GM23338 (cell line): ENCODE data around the gene RIBC2. TPM values are rescaled to one million over a fixed set of nuclear protein-coding genes. Genes with fewer than 3 reads are reported as not detected.

Source experiments
- ATAC-seq: fragments of 200-7000 bp; cut with Tn5 transposase; 3 replicates; pipeline ENCODE4 v1.9.1; 2020
- DNase-seq: peaks from one replicate; pipeline ENCODE4 v3.0.0-alpha.2; 2015; ENCODE audit warnings: low spot score
- H2AFZ ChIP-seq: fragments of 200-600 bp; sonication (generic); 2 replicates; pipeline ENCODE4 v1.8.0; 2016; ENCODE audit warnings: antibody characterized with exemption, mild to moderate bottlenecking, moderate library complexity
- H3F3A ChIP-seq: fragments of 200-600 bp; sonication (generic); replicated peaks from 2 replicates; pipeline ENCODE4 v1.8.0; 2017; ENCODE audit warnings: antibody characterized with exemption, mixed run types, low read depth
- H3K27ac ChIP-seq: fragments of 200-600 bp; sonication (generic); 2 replicates; pipeline ENCODE4 v1.6.1; 2016; ENCODE audit warnings: low read depth
- H3K27me3 ChIP-seq: fragments of 200-600 bp; sonication (generic); 2 replicates; pipeline ENCODE4 v1.8.0; 2016; ENCODE audit warnings: mild to moderate bottlenecking, mixed run types, moderate library complexity; ENCODE audit not compliant: insufficient read depth
- H3K36me3 ChIP-seq: fragments of 200-600 bp; sonication (generic); 2 replicates; pipeline ENCODE4 v1.8.0; 2016; ENCODE audit warnings: mild to moderate bottlenecking; ENCODE audit not compliant: insufficient read depth
- H3K4me1 ChIP-seq: fragments of 200-600 bp; sonication (generic); 2 replicates; pipeline ENCODE4 v1.8.0; 2016; ENCODE audit warnings: mild to moderate bottlenecking, moderate library complexity; ENCODE audit not compliant: insufficient read depth
- H3K4me2 ChIP-seq: fragments of 200-600 bp; sonication (generic); 2 replicates; pipeline ENCODE4 v1.7.1; 2017; ENCODE audit warnings: mixed run types
- H3K4me3 ChIP-seq: fragments of 200-600 bp; sonication (generic); 2 replicates; pipeline ENCODE4 v1.6.1; 2016; ENCODE audit warnings: mixed run types
- H3K79me2 ChIP-seq: fragments of 200-600 bp; sonication (generic); replicated peaks from 2 replicates; pipeline ENCODE4 v1.8.0; 2017; ENCODE audit warnings: mild to moderate bottlenecking; ENCODE audit not compliant: insufficient read depth
- H3K9me2 ChIP-seq: fragments of 200-600 bp; sonication (generic); 2 replicates; pipeline ENCODE4 v1.8.0; 2017; ENCODE audit not compliant: insufficient read depth
- H4K20me1 ChIP-seq: fragments of 200-600 bp; sonication (generic); replicated peaks from 2 replicates; pipeline ENCODE4 v1.8.0; 2017; ENCODE audit warnings: mild to moderate bottlenecking; ENCODE audit not compliant: insufficient read depth
- H3K27ac Mint-ChIP-seq: 2 replicates; pipeline ENCODE4 v1.8.0; 2020; ENCODE audit warnings: inconsistent platforms, mild to moderate bottlenecking, moderate library complexity, mixed read lengths
- H3K27me3 Mint-ChIP-seq: 3 replicates; pipeline ENCODE4 v1.8.0; 2022; ENCODE audit warnings: low read depth, mild to moderate bottlenecking, moderate library complexity, mixed read lengths, inconsistent platforms; ENCODE audit not compliant: insufficient read depth, poor library complexity
- H3K36me3 Mint-ChIP-seq: 3 replicates; pipeline ENCODE4 v1.8.0; 2021; ENCODE audit warnings: low read depth, mild to moderate bottlenecking, inconsistent platforms, moderate library complexity, mixed read lengths
- H3K4me1 Mint-ChIP-seq: 3 replicates; pipeline ENCODE4 v1.8.0; 2020; ENCODE audit warnings: mild to moderate bottlenecking, inconsistent platforms, mixed read lengths
- H3K4me3 Mint-ChIP-seq: 3 replicates; pipeline ENCODE4 v1.8.0; 2021; ENCODE audit warnings: moderate library complexity, mild to moderate bottlenecking, inconsistent platforms, mixed read lengths
- H3K9me3 Mint-ChIP-seq: 3 replicates; pipeline ENCODE4 v1.8.0; 2020; ENCODE audit warnings: moderate library complexity, mild to moderate bottlenecking, inconsistent platforms, mixed read lengths
- CREB1 ChIP-seq: fragments of 250-450 bp; sonication (Bioruptor Pico); IDR thresholded peaks from 2 replicates; pipeline ENCODE4 v1.5.0; 2020; ENCODE audit warnings: low read depth, mild to moderate bottlenecking, moderate library complexity
- CTCF ChIP-seq, 2 experiments: fragments of 200-600 bp in 1 of 2; sonication (generic) in 1 of 2; conservative IDR thresholded peaks; 2 replicates each; pipeline versions ENCODE4 v1.5.1 to v1.6.1; 2016 to 2017; ENCODE audit warnings: antibody characterized with exemption in 2 of 2, low read depth in 2 of 2, mild to moderate bottlenecking in 2 of 2, moderate library complexity in 1 of 2
- EZH2 ChIP-seq: fragments of 200-600 bp; sonication (generic); IDR thresholded peaks from one replicate; pipeline ENCODE4 v1.8.0; 2017; ENCODE audit warnings: antibody characterized with exemption, mild to moderate bottlenecking, low read depth; ENCODE audit not compliant: unreplicated experiment
- EZH2phosphoT487 ChIP-seq: fragments of 200-600 bp; sonication (generic); IDR thresholded peaks from one replicate; pipeline ENCODE4 v1.8.1; 2018; ENCODE audit warnings: antibody characterized with exemption; ENCODE audit not compliant: unreplicated experiment
- JUNB ChIP-seq: IDR thresholded peaks from one replicate; pipeline ENCODE4 v1.6.1; 2016; ENCODE audit warnings: antibody characterized with exemption; ENCODE audit not compliant: unreplicated experiment
- NANOG ChIP-seq: IDR thresholded peaks from 2 replicates; pipeline ENCODE4 v1.6.1; 2016; ENCODE audit warnings: antibody characterized with exemption, borderline replicate concordance
- POLR2AphosphoS5 ChIP-seq: IDR thresholded peaks from 2 replicates; pipeline ENCODE4 v1.6.1; 2016; ENCODE audit warnings: antibody characterized with exemption, low read depth
- STAT1 ChIP-seq: IDR thresholded peaks from one replicate; pipeline ENCODE4 v1.6.1; 2016; ENCODE audit warnings: antibody characterized with exemption; ENCODE audit not compliant: unreplicated experiment
- ZNF114 ChIP-seq: fragments of 250-450 bp; sonication (Bioruptor Pico); IDR thresholded peaks from 2 replicates; pipeline ENCODE4 v1.5.0; 2020; ENCODE audit warnings: mild to moderate bottlenecking, moderate library complexity
- ZNF331 ChIP-seq: fragments of 250-450 bp; sonication (Bioruptor Pico); IDR thresholded peaks from 2 replicates; pipeline ENCODE4 v1.5.0; 2020; ENCODE audit warnings: low read depth, mild to moderate bottlenecking, moderate library complexity
- polyA plus RNA-seq: library from polyadenylated mRNA; unstranded; fragments of >200 nt; fragmentation: Nextera tagmentation; extraction: Ambion mirVana; gene quantifications from 2 replicates; pipeline ENCODE4 v1.2.1, GENCODE V29; 2016
- total RNA-seq: library from RNA; depleted of rRNA; stranded (reverse); fragments of >200 nt; shearing (Covaris generic); gene quantifications from 2 replicates; pipeline ENCODE4 v1.2.3, GENCODE V29; 2014
- TF ChIP-seq, protein P1 (sequence below): IDR thresholded peaks from 2 replicates; pipeline ENCODE4 v1.6.1; 2016; ENCODE audit warnings: antibody characterized with exemption
- TF ChIP-seq, protein P2 (sequence below): fragments of 250-450 bp; sonication (Bioruptor Pico); IDR thresholded peaks from 2 replicates; pipeline ENCODE4 v1.5.0; 2020; ENCODE audit warnings: mild to moderate bottlenecking, moderate library complexity

RIBC2 gene
- total and polyA plus RNA-seq, 2 experiments from 2014 or later = 2.2 to 2.8 TPM

- DNase-seq = no peak
- no peak for ATAC-seq
- H2AFZ ChIP-seq = no peak overlapping the region
- no peak overlapping the region for H3K27ac ChIP-seq
- H4K20me1 ChIP-seq = no peaks in the 10 kb centered on the region
- no peaks in the 10 kb centered on the region for H3F3A ChIP-seq
- H3K4me2 ChIP-seq = no peak overlapping the region
- H3K9me2 ChIP-seq = no peaks in the 10 kb centered on the region
- Mint-ChIP-seq H3K27me3 (peaks cover 4% of the 10 kb centered on the region), H3K9me3 (no peaks in the 10 kb centered on the region), H3K27ac (no peak overlapping the region), H3K4me3 (no peak overlapping the region), H3K36me3 (no peaks in the 10 kb centered on the region), H3K4me1 (no peaks in the 10 kb centered on the region)
- no peak overlapping the region for H3K4me3 ChIP-seq
- no peaks in the 10 kb centered on the region for H3K36me3 ChIP-seq
- no peaks in the 10 kb centered on the region for H3K27me3 ChIP-seq
- H3K4me1 ChIP-seq = no peaks in the 10 kb centered on the region
- no peaks in the 10 kb centered on the region for H3K79me2 ChIP-seq
- TF ChIP-seq POLR2AphosphoS5 (no peak), ZNF331 (CRISPR knock-in tag) (no peak), JUNB (no peak), CREB1 (no peak)
Observed at GRCh38 chr22:45450101-45450785, 36.8 kb downstream of the RIBC2 start.

DNA sequence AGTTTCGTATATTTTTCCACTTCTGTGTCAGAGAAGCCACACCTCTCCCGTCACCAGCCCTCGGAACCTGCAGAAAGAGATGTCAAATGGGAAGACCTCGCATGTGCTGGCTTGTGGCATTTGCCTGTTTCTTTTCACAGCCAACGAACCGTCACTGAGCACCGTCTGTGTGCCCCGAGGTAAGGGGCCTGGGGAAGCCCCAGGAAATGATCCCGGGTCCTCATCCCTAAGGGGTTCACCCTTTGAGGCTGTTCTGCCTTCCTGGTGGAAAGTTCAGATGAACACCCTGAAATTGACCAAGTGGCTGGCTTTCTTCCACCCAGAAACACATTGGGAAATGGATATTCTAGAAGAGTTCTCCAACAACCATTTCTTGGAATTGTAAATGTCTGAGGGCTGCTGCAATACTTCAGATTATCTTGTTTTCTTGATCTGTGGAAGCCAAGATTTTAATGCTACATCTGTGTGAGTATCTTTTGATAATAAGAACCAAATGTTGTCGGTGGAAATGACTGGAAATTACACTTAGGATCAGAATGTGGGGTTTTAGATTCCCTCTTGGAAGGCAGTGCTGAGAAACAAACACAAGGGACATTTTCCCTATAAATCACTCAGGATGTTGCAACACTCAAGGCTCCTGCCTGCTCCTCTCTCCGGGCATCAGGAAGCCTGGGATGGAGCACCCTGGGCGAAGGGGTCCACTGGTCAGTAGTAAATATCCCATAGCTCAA is 37.6 kb downstream of the RIBC2 start:
- no peaks in the 10 kb centered on the region for H3K79me2 ChIP-seq
- H3K9me2 ChIP-seq = no peaks in the 10 kb centered on the region
- H3K27ac ChIP-seq = no peak overlapping the region
- no peaks in the 10 kb centered on the region for H3K36me3 ChIP-seq
- no peak overlapping the region for H3K4me3 ChIP-seq
- H3K4me3 Mint-ChIP-seq = no peak overlapping the region
- ATAC-seq (no peak), DNase-seq (no peak)
- no peaks in the 10 kb centered on the region for H3K4me1 ChIP-seq
- no peaks in the 10 kb centered on the region for H3K4me1 Mint-ChIP-seq
- H4K20me1 ChIP-seq = no peaks in the 10 kb centered on the region
- H3F3A ChIP-seq = no peaks in the 10 kb centered on the region
- H3K27ac Mint-ChIP-seq = no peak overlapping the region
- H3K27me3 Mint-ChIP-seq = peaks cover 5% of the 10 kb centered on the region
- H3K4me2 ChIP-seq = no peak overlapping the region
- no peaks in the 10 kb centered on the region for H3K9me3 Mint-ChIP-seq
- no peaks in the 10 kb centered on the region for H3K36me3 Mint-ChIP-seq
- H2AFZ ChIP-seq = no peak overlapping the region
- H3K27me3 ChIP-seq = no peaks in the 10 kb centered on the region
- TF ChIP-seq NANOG (no peak), JUNB (no peak), CREB1 (no peak), ZNF114 (no peak), EZH2 (no peak), ZNF331 (CRISPR knock-in tag) (no peak), CTCF (conservative IDR thresholded peaks at IDR 0.05; ENCODE audit: low read depth in 2 of 2) (no peak), POLR2AphosphoS5 (no peak), EZH2phosphoT487 (no peak), STAT1 (no peak)
- TF ChIP-seq, protein P1, sequence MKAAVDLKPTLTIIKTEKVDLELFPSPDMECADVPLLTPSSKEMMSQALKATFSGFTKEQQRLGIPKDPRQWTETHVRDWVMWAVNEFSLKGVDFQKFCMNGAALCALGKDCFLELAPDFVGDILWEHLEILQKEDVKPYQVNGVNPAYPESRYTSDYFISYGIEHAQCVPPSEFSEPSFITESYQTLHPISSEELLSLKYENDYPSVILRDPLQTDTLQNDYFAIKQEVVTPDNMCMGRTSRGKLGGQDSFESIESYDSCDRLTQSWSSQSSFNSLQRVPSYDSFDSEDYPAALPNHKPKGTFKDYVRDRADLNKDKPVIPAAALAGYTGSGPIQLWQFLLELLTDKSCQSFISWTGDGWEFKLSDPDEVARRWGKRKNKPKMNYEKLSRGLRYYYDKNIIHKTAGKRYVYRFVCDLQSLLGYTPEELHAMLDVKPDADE = no peak
- TF ChIP-seq, protein P2, sequence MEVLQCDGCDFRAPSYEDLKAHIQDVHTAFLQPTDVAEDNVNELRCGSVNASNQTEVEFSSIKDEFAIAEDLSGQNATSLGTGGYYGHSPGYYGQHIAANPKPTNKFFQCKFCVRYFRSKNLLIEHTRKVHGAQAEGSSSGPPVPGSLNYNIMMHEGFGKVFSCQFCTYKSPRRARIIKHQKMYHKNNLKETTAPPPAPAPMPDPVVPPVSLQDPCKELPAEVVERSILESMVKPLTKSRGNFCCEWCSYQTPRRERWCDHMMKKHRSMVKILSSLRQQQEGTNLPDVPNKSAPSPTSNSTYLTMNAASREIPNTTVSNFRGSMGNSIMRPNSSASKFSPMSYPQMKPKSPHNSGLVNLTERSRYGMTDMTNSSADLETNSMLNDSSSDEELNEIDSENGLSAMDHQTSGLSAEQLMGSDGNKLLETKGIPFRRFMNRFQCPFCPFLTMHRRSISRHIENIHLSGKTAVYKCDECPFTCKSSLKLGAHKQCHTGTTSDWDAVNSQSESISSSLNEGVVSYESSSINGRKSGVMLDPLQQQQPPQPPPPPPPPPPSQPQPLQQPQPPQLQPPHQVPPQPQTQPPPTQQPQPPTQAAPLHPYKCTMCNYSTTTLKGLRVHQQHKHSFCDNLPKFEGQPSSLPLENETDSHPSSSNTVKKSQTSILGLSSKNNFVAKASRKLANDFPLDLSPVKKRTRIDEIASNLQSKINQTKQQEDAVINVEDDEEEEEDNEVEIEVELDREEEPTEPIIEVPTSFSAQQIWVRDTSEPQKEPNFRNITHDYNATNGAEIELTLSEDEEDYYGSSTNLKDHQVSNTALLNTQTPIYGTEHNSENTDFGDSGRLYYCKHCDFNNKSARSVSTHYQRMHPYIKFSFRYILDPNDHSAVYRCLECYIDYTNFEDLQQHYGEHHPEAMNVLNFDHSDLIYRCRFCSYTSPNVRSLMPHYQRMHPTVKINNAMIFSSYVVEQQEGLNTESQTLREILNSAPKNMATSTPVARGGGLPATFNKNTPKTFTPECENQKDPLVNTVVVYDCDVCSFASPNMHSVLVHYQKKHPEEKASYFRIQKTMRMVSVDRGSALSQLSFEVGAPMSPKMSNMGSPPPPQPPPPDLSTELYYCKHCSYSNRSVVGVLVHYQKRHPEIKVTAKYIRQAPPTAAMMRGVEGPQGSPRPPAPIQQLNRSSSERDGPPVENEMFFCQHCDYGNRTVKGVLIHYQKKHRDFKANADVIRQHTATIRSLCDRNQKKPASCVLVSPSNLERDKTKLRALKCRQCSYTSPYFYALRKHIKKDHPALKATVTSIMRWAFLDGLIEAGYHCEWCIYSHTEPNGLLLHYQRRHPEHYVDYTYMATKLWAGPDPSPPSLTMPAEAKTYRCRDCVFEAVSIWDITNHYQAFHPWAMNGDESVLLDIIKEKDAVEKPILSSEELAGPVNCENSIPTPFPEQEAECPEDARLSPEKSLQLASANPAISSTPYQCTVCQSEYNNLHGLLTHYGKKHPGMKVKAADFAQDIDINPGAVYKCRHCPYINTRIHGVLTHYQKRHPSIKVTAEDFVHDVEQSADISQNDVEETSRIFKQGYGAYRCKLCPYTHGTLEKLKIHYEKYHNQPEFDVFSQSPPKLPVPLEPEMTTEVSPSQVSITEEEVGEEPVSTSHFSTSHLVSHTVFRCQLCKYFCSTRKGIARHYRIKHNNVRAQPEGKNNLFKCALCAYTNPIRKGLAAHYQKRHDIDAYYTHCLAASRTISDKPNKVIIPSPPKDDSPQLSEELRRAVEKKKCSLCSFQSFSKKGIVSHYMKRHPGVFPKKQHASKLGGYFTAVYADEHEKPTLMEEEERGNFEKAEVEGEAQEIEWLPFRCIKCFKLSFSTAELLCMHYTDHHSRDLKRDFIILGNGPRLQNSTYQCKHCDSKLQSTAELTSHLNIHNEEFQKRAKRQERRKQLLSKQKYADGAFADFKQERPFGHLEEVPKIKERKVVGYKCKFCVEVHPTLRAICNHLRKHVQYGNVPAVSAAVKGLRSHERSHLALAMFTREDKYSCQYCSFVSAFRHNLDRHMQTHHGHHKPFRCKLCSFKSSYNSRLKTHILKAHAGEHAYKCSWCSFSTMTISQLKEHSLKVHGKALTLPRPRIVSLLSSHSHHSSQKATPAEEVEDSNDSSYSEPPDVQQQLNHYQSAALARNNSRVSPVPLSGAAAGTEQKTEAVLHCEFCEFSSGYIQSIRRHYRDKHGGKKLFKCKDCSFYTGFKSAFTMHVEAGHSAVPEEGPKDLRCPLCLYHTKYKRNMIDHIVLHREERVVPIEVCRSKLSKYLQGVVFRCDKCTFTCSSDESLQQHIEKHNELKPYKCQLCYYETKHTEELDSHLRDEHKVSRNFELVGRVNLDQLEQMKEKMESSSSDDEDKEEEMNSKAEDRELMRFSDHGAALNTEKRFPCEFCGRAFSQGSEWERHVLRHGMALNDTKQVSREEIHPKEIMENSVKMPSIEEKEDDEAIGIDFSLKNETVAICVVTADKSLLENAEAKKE = no peak
